Vagina (tissue), 2 donors: ENCODE data around the gene C10orf143. TPM values are rescaled to one million over a fixed set of nuclear protein-coding genes. Genes with fewer than 3 reads are reported as not detected.

Experiments
- DNase-seq, 2 donors: peaks; one replicate each; pipeline ENCODE4 v3.0.0-alpha.2; 2017; ENCODE audit errors: extremely low spot score in 2 of 2
- H3K27ac ChIP-seq: fragments of 200-600 bp; sonication (generic); one replicate; pipeline ENCODE4 v1.5.1; 2019
- H3K27me3 ChIP-seq: fragments of 200-600 bp; sonication (generic); one replicate; pipeline ENCODE4 v1.5.1; 2019
- H3K36me3 ChIP-seq, 2 donors: fragments of 200-600 bp; sonication (generic); one replicate each; pipeline ENCODE4 v1.5.1; 2017 to 2019
- H3K4me1 ChIP-seq: fragments of 200-600 bp; sonication (generic); one replicate; pipeline ENCODE4 v1.5.1; 2019
- H3K4me3 ChIP-seq, 2 donors: fragments of 200-600 bp; sonication (generic); 1 replicate in 1 of 2; 2 replicates in 1 of 2; pipeline ENCODE4 v1.5.1; 2016 to 2019
- H3K9me3 ChIP-seq: fragments of 200-600 bp; sonication (generic); one replicate; pipeline ENCODE4 v1.5.1; 2019
- CTCF ChIP-seq, 3 experiments: fragments of 450-650 bp in 2 of 3; fragments of 200-600 bp in 1 of 3; sonication (generic) in 1 of 3; IDR thresholded peaks; one replicate each; pipeline ENCODE4 v1.5.1; 2017 to 2019; ENCODE audit warnings: antibody characterized with exemption in 3 of 3, mild to moderate bottlenecking in 2 of 3, moderate library complexity in 2 of 3
- POLR2A ChIP-seq, 2 donors: fragments of 450-650 bp; IDR thresholded peaks; one replicate each; pipeline ENCODE4 v1.6.1; 2017; ENCODE audit warnings: antibody characterized with exemption in 2 of 2, mild to moderate bottlenecking in 2 of 2, moderate library complexity in 2 of 2
- POLR2AphosphoS5 ChIP-seq, 2 donors: sonication (generic); formaldehyde crosslinking; IDR thresholded peaks; one replicate each; pipeline ENCODE4 v1.9.0; 2017; ENCODE audit warnings: antibody characterized with exemption in 2 of 2, mild to moderate bottlenecking in 2 of 2, low read depth in 1 of 2; ENCODE audit not compliant: insufficient read depth in 1 of 2
- intact Hi-C: fragments of 100-400 bp; cut with DNase I; formaldehyde crosslinking; loops from one replicate; pipeline ENCODE4 v1.15.1; 2023
- total RNA-seq: library from RNA; depleted of rRNA; stranded (reverse); fragments of >200 nt; gene quantifications from one replicate; pipeline ENCODE4 v1.2.3, GENCODE V29; 2016

C10orf143 gene
- 0.74 TPM for total RNA-seq

DNA sequence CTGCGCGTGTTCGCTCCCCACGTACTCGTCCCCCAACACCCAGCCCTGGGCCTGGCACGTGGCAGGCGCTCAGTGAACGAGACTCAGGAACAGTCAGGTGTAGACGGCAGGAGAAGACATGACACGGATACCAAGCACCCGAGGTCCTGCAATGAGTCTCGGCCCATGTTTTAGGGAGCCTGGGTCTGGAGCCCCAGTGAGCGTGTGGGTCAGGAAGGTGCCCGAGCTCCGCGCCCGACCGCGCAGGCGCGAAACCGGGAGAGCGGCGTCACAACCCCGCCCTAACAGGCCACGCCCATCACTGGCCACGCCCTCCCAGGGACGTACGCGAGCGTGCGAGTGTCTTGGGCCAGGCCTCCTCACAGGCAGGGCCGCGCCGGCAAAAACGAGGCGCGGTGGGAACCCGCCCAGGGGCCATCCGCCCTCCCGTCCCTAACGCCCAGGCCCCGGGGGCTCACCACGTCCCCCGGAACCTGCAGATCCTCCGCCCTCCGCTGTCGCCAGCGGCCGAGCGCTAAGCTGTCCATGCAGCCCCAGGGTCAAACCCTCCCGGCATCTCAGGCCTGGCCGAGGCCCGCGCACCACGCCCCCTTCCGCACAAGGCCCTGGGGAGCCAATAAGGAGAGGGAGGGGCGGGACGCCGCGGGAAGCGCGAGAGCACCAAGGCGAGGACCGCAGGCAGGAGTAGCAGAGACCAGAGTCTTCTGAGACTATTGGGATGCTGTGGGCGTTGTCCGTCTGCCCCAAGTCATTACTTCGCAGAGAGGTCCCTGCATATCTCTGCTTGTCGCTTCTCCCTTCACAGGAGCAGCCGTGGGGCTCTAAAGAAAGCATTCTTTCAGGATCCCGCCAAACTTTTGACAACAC, at the start of gene C10orf143:
TSS of gene C10orf143 (minus strand) at position 585 of the 867 bp plus-strand sequence. CDS start at position 527, 58 bp downstream.
- intact Hi-C loops = no loop called here
- H3K4me1 ChIP-seq = peaks cover 19% of the 10 kb centered on the region
- TF ChIP-seq CTCF (IDR thresholded peaks at IDR 0.05) = no peak
- peak; percentile 69 to 97 for TF ChIP-seq POLR2AphosphoS5 (IDR thresholded peaks at IDR 0.05; ENCODE audit: insufficient read depth in 1 of 2, low read depth in 1 of 2)
- peak in 1 of 2 donors; percentile 78 for TF ChIP-seq POLR2A (IDR thresholded peaks at IDR 0.05)
- no peaks in the 10 kb centered on the region for H3K36me3 ChIP-seq
- peak within 1 kb of the TSS; percentile 93 for H3K27ac ChIP-seq
- H3K4me3 ChIP-seq = peak within 1 kb of the TSS; percentile 60 to 89
- no peaks in the 10 kb centered on the region for H3K27me3 ChIP-seq
- DNase-seq = peak; percentile 97 to 99
- no peaks in the 10 kb centered on the region for H3K9me3 ChIP-seq

DNA sequence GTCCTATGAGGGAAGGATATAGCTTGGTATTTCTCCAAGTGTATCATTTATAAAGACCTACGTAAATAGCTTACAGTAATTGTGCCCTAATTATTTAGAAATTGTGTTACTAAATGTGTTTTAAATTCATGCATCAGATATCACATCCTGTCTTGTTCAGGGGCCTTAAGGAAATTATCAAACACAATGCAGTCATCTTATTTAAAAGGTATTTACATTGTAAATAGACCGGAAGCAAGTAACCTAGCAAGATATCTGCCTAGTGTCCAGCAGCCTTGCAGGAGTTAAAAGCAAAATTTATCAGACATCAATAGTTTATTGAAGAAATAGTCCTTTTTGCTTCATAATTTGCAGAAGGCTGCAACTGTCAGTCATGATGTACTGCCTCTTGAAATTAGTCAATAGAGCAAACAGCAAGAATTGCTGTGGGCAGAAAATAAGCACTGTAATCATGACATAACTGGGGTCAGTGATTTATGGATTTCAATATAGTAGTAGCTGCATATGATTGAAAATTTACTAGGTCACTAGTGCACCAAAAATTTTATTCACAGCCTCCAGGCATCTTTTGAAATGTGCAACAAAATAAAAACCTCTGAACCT, 48.7 kb upstream of the C10orf143 start:
- TF ChIP-seq POLR2AphosphoS5 (IDR thresholded peaks at IDR 0.05; ENCODE audit: insufficient read depth in 1 of 2, low read depth in 1 of 2) = no peak
- no peak for TF ChIP-seq POLR2A (IDR thresholded peaks at IDR 0.05)
- TF ChIP-seq CTCF (IDR thresholded peaks at IDR 0.05) = no peak
- Histone ChIP-seq H3K27me3 (no peaks in the 10 kb centered on the region), H3K4me1 (no peaks in the 10 kb centered on the region), H3K9me3 (no peaks in the 10 kb centered on the region), H3K4me3 (no peak overlapping the region), H3K36me3 (peaks cover 0 to 34% of the 10 kb centered on the region in 2 donors), H3K27ac (no peak overlapping the region)
- intact Hi-C loops = no loop called here
- DNase-seq = no peak

DNA sequence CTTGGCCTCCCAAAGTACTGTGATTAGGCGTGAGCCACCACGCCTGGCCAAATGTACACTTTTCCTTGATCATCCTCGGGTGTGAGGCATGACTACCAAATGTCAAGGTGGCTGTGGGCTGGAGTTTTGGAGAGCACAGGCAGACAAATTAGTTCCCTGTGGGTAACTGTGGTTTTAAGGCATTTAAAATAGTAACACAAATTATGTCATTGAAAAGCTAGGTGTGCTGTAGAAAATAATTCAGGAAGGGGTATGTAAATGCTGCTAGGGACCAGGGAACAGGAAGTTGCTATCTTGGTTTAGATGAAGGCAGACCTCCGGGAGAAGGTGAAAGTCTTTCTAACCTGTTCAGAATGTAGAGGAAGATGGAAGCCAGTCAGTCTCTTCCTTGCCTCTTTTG, 35.4 kb upstream of the C10orf143 start:
- Histone ChIP-seq H3K27ac (no peak overlapping the region), H3K36me3 (peaks cover 0 to 20% of the 10 kb centered on the region in 2 donors), H3K9me3 (no peaks in the 10 kb centered on the region), H3K4me3 (no peak overlapping the region), H3K4me1 (peaks cover 21% of the 10 kb centered on the region), H3K27me3 (no peaks in the 10 kb centered on the region)
- TF ChIP-seq POLR2AphosphoS5 (IDR thresholded peaks at IDR 0.05; ENCODE audit: insufficient read depth in 1 of 2, low read depth in 1 of 2) (no peak), POLR2A (IDR thresholded peaks at IDR 0.05) (no peak), CTCF (IDR thresholded peaks at IDR 0.05) (no peak)
- intact Hi-C loops = no loop called here
- no peak for DNase-seq

DNA sequence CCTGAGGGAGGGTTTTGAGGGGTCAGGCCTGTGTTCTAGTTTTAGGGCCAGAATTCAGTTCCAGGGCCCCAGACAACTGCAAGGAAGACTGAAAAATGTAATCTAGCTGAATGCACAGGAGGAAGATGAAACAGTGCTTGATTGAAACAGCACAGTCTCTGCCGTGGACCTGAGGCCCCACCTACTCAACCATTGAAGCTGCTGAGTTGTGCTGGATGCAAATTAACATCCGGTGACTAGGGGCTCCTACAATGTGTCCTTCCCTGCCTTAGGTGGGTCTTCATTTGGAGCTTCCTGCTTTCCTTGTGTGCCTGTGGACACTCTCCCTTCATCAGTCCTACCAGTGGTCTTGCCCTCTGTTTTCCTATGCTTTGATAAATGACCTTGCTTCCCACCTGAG, 31.2 kb upstream of the C10orf143 start:
- peaks cover 63% of the 10 kb centered on the region for H3K4me1 ChIP-seq
- H3K27ac ChIP-seq = no peak overlapping the region
- no peak for DNase-seq

More for the DNA sequence above, 31.2 kb upstream of the C10orf143 start:
- no peaks in the 10 kb centered on the region for H3K27me3 ChIP-seq
- H3K9me3 ChIP-seq = no peaks in the 10 kb centered on the region
- no peak overlapping the region for H3K4me3 ChIP-seq
- TF ChIP-seq POLR2AphosphoS5 (IDR thresholded peaks at IDR 0.05; ENCODE audit: insufficient read depth in 1 of 2, low read depth in 1 of 2) (no peak), CTCF (IDR thresholded peaks at IDR 0.05) (no peak), POLR2A (IDR thresholded peaks at IDR 0.05) (no peak)
- intact Hi-C loops = no loop called here
- peaks cover 0 to 11% of the 10 kb centered on the region in 2 donors for H3K36me3 ChIP-seq
